CD4-positive, alpha-beta memory T cell (primary cell): ENCODE data around the gene DTX2. TPM values are rescaled to one million over a fixed set of nuclear protein-coding genes. Genes with fewer than 3 reads are reported as not detected.
"Not testable (repeated sequence)": the region's sequence is repeated elsewhere in the genome, so short reads cannot be mapped to it uniquely, and the experiment has no call there.

Source experiments
- CTCF ChIA-PET: fragments of 350-600 bp; sonication (Branson Sonifier 250); formaldehyde crosslinking; loops from one replicate; lab custom pipeline; 2021; ENCODE audit warnings: inconsistent platforms; ENCODE audit not compliant: partially characterized antibody; lab: Charles Lee
- POLR2A ChIA-PET: fragments of 350-600 bp; sonication (Branson Sonifier 250); formaldehyde crosslinking; loops from one replicate; lab custom pipeline; 2021; ENCODE audit not compliant: partially characterized antibody; lab: Charles Lee
- DNase-seq, 5 donors: peaks; one replicate each; pipeline versions ENCODE4 v3.0.0 to v3.0.0-alpha.2; 2020 to 2022; ENCODE audit warnings: mixed read lengths in 1 of 5
- H3K27ac ChIP-seq: one replicate; pipeline ENCODE4 v1.7.0; 2013; ENCODE audit warnings: low read depth, low read length
- H3K27me3 ChIP-seq: 2 replicates; pipeline ENCODE4 v1.7.0; 2013; ENCODE audit warnings: mild to moderate bottlenecking, low read length, moderate library complexity; ENCODE audit not compliant: insufficient read depth
- H3K36me3 ChIP-seq: 2 replicates; pipeline ENCODE4 v1.7.0; 2013; ENCODE audit warnings: mild to moderate bottlenecking, low read length, moderate library complexity; ENCODE audit not compliant: insufficient read depth
- H3K4me1 ChIP-seq: 2 replicates; pipeline ENCODE4 v1.7.0; 2013; ENCODE audit warnings: mild to moderate bottlenecking, low read length, moderate library complexity; ENCODE audit not compliant: insufficient read depth
- H3K4me3 ChIP-seq, 2 donors: one replicate each; pipeline ENCODE4 v1.7.0; 2013; ENCODE audit warnings: low read length in 2 of 2, mild to moderate bottlenecking in 1 of 2
- H3K9me3 ChIP-seq, 2 donors: one replicate each; pipeline ENCODE4 v1.7.0; 2013; ENCODE audit warnings: low read length in 2 of 2, control low read depth in 1 of 2; ENCODE audit not compliant: control insufficient read depth in 1 of 2
- H3K27ac Mint-ChIP-seq, 7 donors: one replicate each; pipeline ENCODE4 v1.8.0; 2020 to 2021; ENCODE audit warnings: mixed read lengths in 7 of 7, mild to moderate bottlenecking in 6 of 7, inconsistent platforms in 3 of 7, moderate library complexity in 3 of 7
- H3K27me3 Mint-ChIP-seq, 2 donors: one replicate each; pipeline ENCODE4 v1.8.0; 2020 to 2021; ENCODE audit warnings: mixed read lengths in 2 of 2
- H3K36me3 Mint-ChIP-seq, 2 donors: one replicate each; pipeline ENCODE4 v1.8.0; 2020 to 2021; ENCODE audit warnings: mixed read lengths in 2 of 2, inconsistent platforms in 1 of 2, mild to moderate bottlenecking in 1 of 2
- H3K4me1 Mint-ChIP-seq, 4 donors: one replicate each; pipeline ENCODE4 v1.8.0; 2020 to 2021; ENCODE audit warnings: mixed read lengths in 4 of 4, mild to moderate bottlenecking in 1 of 4
- H3K4me3 Mint-ChIP-seq, 8 donors: one replicate each; pipeline ENCODE4 v1.8.0; 2020 to 2021; ENCODE audit warnings: mixed read lengths in 8 of 8, mild to moderate bottlenecking in 7 of 8, moderate library complexity in 6 of 8, inconsistent platforms in 3 of 8
- H3K9me3 Mint-ChIP-seq, 8 donors: one replicate each; pipeline ENCODE4 v1.8.0; 2020 to 2021; ENCODE audit warnings: mixed read lengths in 8 of 8, mild to moderate bottlenecking in 5 of 8, inconsistent platforms in 3 of 8, moderate library complexity in 1 of 8
- intact Hi-C: fragments of 100-400 bp; cut with micrococcal nuclease; formaldehyde crosslinking; loops from one replicate; pipeline ENCODE4 v1.15.1; 2023
- polyA plus RNA-seq, 2 donors: library from polyadenylated mRNA; unstranded; fragments of 300-500 nt; fragmentation: Illumina TruSeq; gene quantifications; one replicate each; pipeline ENCODE4 v1.2.3, GENCODE V29; 2021
- total RNA-seq, 2 experiments: library from RNA; stranded (reverse); gene quantifications; one replicate each; pipeline ENCODE4 v1.2.3, GENCODE V29; 2021

The DTX2 gene
- total and polyA plus RNA-seq, 4 experiments from 2014 or later = 4.7 to 47.6 (median 30.4) TPM

GRCh38 chr7:76516932-76517331 is 55.4 kb downstream of the DTX2 start:
- DNase-seq, CTCF ChIA-PET, H3K4me3 ChIP-seq, H3K9me3 Mint-ChIP-seq, intact Hi-C loops, H3K27me3 Mint-ChIP-seq, H3K4me1 Mint-ChIP-seq, H3K36me3 Mint-ChIP-seq, H3K4me3 Mint-ChIP-seq, H3K4me1 ChIP-seq, H3K27me3 ChIP-seq, H3K27ac ChIP-seq, H3K36me3 ChIP-seq, H3K27ac Mint-ChIP-seq, H3K9me3 ChIP-seq: not testable (repeated sequence)
- POLR2A ChIA-PET = interaction anchor here (0.6 kb wide), 1 partner anchor 815 kb away, joined by 3 read pairs; no protein-coding TSS in a partner anchor

GRCh38 chr7:76526183-76526582 is 64.7 kb downstream of the DTX2 start:
- H3K4me3 ChIP-seq, H3K27me3 ChIP-seq, DNase-seq, intact Hi-C loops, H3K4me1 Mint-ChIP-seq, H3K9me3 ChIP-seq, H3K27ac Mint-ChIP-seq, H3K4me1 ChIP-seq, H3K36me3 ChIP-seq, POLR2A ChIA-PET, H3K27ac ChIP-seq, H3K27me3 Mint-ChIP-seq, H3K9me3 Mint-ChIP-seq, CTCF ChIA-PET, H3K36me3 Mint-ChIP-seq, H3K4me3 Mint-ChIP-seq: not testable (repeated sequence)

GRCh38 chr7:76531643-76532042 is 70.1 kb downstream of the DTX2 start:
- H3K4me3 ChIP-seq, H3K4me1 Mint-ChIP-seq, intact Hi-C loops, CTCF ChIA-PET, H3K4me3 Mint-ChIP-seq, H3K36me3 ChIP-seq, POLR2A ChIA-PET, H3K9me3 Mint-ChIP-seq, H3K4me1 ChIP-seq, H3K27me3 ChIP-seq, DNase-seq, H3K27ac ChIP-seq, H3K9me3 ChIP-seq, H3K27ac Mint-ChIP-seq, H3K27me3 Mint-ChIP-seq, H3K36me3 Mint-ChIP-seq: not testable (repeated sequence)

- intact Hi-C loops = not testable (repeated sequence)
Measured at GRCh38 chr7:76543197-76543596, 81.7 kb downstream of the DTX2 start, which contains the start of gene SPDYE16. Gene SPDYE16 (minus strand): TSS chr7:76543297. CDS start chr7:76541459, 1,838 bp downstream.

GRCh38 chr7:76549025-76549854 is 87.7 kb downstream of the DTX2 start:
- CTCF ChIA-PET = not testable (repeated sequence)

More at GRCh38 chr7:76543197-76543596, 81.7 kb downstream of the DTX2 start, which contains the start of gene SPDYE16:
- H3K36me3 Mint-ChIP-seq, H3K27ac ChIP-seq, CTCF ChIA-PET, H3K9me3 Mint-ChIP-seq, H3K27me3 ChIP-seq, H3K9me3 ChIP-seq, H3K4me3 Mint-ChIP-seq, H3K27ac Mint-ChIP-seq, H3K4me3 ChIP-seq, H3K36me3 ChIP-seq, H3K4me1 ChIP-seq, POLR2A ChIA-PET, H3K27me3 Mint-ChIP-seq, H3K4me1 Mint-ChIP-seq, DNase-seq: not testable (repeated sequence)

GRCh38 chr7:76549855-76550248 is 88.3 kb downstream of the DTX2 start:
- H3K9me3 ChIP-seq, H3K27me3 Mint-ChIP-seq, H3K9me3 Mint-ChIP-seq, H3K27me3 ChIP-seq, CTCF ChIA-PET, H3K36me3 ChIP-seq, H3K4me1 ChIP-seq, POLR2A ChIA-PET, intact Hi-C loops: not testable (repeated sequence)
- peak in 2 of 5 donors; percentile 1 to 30 for DNase-seq
- H3K27ac ChIP-seq = peak overlapping the region; percentile 69
- peaks cover 9 to 35% (median 21%) of the 10 kb centered on the region in 4 donors for H3K4me1 Mint-ChIP-seq
- peak overlapping the region in 1 of 2 donors; percentile 64 for H3K4me3 ChIP-seq
- peaks cover 10 to 16% of the 10 kb centered on the region in 2 donors for H3K36me3 Mint-ChIP-seq
- H3K4me3 Mint-ChIP-seq = peak overlapping the region; percentile 91 to 95 (median 94)
- peak overlapping the region; percentile 63 to 91 (median 89) for H3K27ac Mint-ChIP-seq

More at GRCh38 chr7:76549025-76549854, 87.7 kb downstream of the DTX2 start:
- peak overlapping the region; percentile 69 for H3K27ac ChIP-seq
- intact Hi-C loops, H3K9me3 ChIP-seq, H3K9me3 Mint-ChIP-seq, H3K27me3 ChIP-seq, POLR2A ChIA-PET, H3K36me3 ChIP-seq, H3K27me3 Mint-ChIP-seq, H3K4me1 ChIP-seq: not testable (repeated sequence)
- Mint-ChIP-seq H3K4me3 (peak overlapping the region; percentile 91 to 95 (median 94)), H3K36me3 (peaks cover 8 to 15% of the 10 kb centered on the region in 2 donors), H3K4me1 (peaks cover 8 to 33% (median 20%) of the 10 kb centered on the region in 4 donors), H3K27ac (peak overlapping the region; percentile 87 to 95 (median 91))
- peak; percentile 77 to 87 (median 82) for DNase-seq
- H3K4me3 ChIP-seq = peak overlapping the region in 1 of 2 donors; percentile 64

- POLR2A ChIA-PET, H3K4me3 Mint-ChIP-seq, H3K4me3 ChIP-seq, DNase-seq, intact Hi-C loops, CTCF ChIA-PET, H3K27me3 Mint-ChIP-seq, H3K9me3 Mint-ChIP-seq, H3K4me1 ChIP-seq, H3K36me3 ChIP-seq, H3K27me3 ChIP-seq, H3K27ac ChIP-seq, H3K9me3 ChIP-seq: not testable (repeated sequence)
- Mint-ChIP-seq H3K4me1 (peaks cover 13 to 43% (median 26%) of the 10 kb centered on the region in 4 donors), H3K36me3 (peaks cover 15 to 22% of the 10 kb centered on the region in 2 donors), H3K27ac (peak overlapping the region in 4 of 7 donors; percentile 9 to 51 (median 46))
Measured at GRCh38 chr7:76551992-76552391, 90.5 kb downstream of the DTX2 start.
